HG02870 (cell line): ENCODE measurements around the gene MARK3.

ENCODE experiments used
- ATAC-seq: cut with Tn5 transposase; IDR thresholded peaks from one replicate; pipeline ENCODE4 v1.9.1; 2021; ENCODE audit warnings: mild to moderate bottlenecking, moderate library complexity; ENCODE audit not compliant: unreplicated experiment

The MARK3 gene

DNA sequence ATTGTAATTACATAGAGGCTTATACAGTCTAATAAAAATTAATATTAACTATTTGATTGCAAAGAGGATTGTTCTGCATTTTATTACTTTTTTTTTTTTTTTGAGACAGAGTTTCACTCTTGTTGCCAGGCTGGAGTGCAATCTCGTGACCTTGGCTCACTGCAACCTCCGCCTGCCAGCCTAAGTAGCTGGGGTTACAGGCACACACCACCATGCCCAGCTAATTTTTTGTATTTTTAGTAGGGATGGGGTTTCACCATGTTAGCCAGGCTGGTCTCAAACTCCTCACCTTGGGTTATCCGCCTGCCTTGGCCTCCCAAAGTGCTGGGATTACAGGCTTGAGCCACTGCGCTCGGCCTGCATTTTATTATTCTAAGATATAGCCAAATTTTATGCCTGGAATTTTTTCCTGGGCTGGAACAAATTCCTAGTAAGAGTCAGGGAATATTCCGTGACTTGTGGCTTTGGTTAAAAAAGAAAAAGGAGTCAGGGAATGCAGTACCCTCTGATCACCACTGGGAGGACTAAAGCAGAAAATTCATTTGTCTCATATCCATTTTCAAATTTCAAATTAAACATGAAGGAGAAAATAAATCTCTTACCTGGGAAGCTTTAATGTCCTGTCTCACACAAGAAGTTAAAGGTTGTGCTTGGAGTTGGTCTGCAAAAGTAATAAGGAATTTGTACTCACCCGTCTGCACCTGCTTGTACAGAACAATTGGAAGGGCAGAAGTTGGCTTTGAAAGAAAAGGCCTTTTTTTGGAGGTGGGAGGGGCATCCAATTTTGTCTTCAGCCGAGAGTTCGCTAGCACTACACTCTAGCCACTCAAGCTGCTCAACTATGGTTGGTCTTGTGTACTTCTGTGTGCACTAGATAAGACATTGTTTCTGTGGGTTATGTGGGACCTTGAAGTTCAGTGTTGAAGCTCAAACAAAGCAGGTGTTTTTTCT, 8.7 kb downstream of the MARK3 start:
- ATAC-seq, result no peak

GRCh38 chr14:103395244-103395643, 10.0 kb downstream of the MARK3 start:
- no peak for ATAC-seq

DNA sequence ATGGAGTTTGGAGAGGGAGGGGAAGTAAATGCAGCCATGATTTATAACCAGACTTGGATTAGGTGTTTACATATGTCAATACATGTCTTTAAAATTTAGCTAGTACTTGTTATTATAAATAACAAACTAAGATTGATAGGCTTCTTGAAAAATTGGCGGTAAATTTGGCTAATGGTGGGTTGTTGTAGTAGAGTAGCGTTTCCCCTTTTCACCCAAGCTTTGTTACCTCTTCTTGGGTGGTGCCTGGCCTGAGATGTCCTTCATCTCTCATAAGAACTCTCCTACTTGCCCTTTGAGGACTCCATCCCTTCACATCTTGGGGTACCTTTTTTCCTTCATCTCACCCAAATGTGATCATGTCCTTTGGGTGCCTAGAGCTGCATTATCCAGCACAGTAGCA, 11.2 kb downstream of the MARK3 start:
- ATAC-seq, result no peak

GRCh38 chr14:103398427-103399195, 13.4 kb downstream of the MARK3 start:
- no peak for ATAC-seq

DNA sequence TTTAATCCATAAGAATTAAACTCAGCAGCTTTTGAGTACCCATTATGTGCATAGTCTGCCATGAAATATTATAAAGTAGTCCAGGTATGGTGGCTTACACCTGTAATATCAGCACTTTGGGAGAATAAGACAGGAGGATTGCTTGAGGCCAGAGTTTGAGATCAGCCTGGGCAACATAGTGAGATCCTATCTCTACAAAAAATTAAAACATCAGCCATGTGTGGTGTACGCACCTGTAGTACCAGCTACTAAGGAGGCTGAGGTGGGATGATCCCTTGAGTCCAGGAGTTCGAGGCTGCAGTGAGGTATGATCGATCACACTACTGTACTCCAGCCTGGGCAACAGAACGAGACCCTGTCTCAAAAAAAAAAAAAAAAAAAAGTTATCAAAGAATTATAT, 15.3 kb downstream of the MARK3 start:
- ATAC-seq, result no peak

DNA sequence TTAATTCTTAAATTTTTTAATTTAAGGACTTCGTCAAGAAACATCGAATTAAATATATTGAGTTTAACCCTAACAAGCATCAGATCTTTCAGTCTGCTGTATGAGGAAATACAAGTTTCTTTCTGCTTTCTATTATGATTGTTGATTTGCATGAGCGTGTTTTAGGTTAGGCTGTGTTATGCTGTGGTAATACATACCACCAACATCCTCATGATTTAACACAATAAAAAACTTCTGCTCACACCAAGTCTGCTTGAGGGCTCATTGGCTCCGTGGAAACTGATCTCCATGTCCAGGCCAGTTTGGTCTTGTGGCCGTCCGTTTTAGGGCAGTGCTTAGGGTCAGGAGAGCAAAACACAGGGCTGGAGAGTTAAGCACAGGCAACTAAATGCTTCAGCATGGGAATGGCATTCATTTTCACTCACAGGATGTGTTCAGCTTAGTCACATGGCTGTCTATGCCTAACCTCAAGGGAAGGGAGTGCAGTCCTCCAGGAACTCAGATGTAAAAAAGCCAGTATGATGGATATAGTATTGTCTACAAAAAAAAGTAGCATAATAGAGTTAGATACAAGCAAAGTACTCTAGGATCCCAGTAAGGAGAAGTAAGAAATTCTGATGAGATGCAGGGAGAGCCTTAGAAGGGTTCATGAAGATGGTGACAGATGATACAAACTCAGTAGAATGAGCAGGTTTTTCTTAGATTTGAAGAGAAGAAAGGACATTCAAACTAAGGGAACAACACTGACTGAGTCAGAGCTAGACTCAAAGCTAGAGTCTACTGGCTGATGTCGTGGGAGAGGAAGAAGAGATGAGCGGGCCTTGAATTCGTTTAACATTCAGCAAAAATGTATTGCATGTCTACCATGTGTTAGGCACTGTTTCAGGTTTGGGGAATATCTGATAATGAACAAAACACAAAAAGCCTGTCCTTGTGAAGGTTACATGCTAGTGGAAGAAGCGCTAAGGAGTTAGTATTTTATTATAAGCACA, 16.3 kb downstream of the MARK3 start:
- no peak for ATAC-seq

- no peak for ATAC-seq
These were observed 17.5 kb downstream of the MARK3 start for GRCh38 chr14:103402695-103403094.

- ATAC-seq, result no peak
These were observed 19.1 kb downstream of the MARK3 start for GRCh38 chr14:103404032-103404918.

DNA sequence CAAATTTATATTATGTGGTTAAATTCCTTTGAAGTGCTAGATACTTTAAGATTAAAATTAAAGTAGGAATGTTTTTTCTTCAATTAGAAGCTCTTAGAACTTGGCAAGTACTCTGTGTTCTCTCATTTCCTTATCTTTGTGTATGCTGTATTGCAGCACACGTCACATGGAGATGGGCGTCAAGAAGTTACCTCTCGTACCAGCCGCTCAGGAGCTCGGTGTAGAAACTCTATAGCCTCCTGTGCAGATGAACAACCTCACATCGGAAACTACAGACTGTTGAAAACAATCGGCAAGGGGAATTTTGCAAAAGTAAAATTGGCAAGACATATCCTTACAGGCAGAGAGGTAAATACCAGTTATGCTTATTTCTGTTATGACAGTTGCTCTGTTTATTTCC, 19.7 kb downstream of the MARK3 start:
- ATAC-seq, result no peak

GRCh38 chr14:103408491-103409155, 23.4 kb downstream of the MARK3 start:
- no peak for ATAC-seq

DNA sequence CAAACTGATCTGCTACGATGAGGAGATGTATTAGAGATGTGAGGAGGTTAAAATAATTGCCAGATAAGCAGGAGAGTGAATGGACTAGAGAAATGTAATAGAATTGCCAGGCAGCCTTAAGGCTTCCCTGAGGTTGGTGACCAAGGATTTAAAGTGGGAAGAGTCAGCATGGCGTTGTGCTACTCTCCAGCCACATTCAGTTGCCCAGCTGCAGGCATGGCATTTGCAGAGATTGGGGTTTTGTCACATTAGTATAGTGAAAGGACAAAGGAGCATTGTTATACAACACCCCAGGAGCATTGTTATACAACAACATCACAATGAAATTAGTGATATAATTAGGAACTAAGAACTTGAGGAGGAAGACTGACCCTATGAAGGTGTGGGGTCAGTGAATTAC, 31.7 kb downstream of the MARK3 start:
- no peak for ATAC-seq

DNA sequence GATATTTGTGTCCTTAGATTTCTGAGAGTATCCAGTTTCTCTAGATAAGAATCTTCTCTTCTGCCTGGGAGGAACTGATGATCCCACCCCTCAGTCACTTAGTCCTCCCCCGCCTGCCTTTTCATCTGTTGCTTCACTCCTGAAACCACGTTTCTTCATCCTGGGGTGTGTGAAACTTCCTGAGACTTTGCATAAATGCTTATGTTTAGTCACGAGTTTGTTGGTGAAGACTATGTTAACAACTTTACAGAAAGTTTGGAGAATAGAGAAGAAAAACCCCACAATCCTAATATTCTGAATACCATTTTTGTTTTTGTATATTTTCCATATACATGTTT, 33.2 kb downstream of the MARK3 start:
- no peak for ATAC-seq

GRCh38 chr14:103421556-103421955, 36.3 kb downstream of the MARK3 start:
- no peak for ATAC-seq

DNA sequence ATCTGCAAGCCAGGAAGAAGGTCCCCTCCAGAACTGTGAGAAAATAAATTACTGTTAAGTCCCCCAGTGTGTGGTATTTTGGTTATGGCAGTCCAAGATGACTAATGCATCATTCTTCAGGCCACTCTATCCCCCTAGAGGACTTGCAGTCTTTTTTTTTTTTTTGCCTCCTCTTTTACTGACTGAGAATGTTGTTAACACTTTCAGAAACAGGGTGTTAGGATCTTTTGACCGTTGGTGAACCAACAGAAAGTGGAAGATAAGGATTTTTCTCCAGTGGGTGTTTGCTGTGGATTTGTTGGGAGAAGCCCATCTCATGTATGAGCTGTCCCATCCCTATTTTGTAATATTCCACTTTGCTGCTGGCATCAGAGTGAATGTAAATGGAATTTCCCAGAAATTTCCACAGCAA, 37.8 kb downstream of the MARK3 start:
- ATAC-seq, result no peak

DNA sequence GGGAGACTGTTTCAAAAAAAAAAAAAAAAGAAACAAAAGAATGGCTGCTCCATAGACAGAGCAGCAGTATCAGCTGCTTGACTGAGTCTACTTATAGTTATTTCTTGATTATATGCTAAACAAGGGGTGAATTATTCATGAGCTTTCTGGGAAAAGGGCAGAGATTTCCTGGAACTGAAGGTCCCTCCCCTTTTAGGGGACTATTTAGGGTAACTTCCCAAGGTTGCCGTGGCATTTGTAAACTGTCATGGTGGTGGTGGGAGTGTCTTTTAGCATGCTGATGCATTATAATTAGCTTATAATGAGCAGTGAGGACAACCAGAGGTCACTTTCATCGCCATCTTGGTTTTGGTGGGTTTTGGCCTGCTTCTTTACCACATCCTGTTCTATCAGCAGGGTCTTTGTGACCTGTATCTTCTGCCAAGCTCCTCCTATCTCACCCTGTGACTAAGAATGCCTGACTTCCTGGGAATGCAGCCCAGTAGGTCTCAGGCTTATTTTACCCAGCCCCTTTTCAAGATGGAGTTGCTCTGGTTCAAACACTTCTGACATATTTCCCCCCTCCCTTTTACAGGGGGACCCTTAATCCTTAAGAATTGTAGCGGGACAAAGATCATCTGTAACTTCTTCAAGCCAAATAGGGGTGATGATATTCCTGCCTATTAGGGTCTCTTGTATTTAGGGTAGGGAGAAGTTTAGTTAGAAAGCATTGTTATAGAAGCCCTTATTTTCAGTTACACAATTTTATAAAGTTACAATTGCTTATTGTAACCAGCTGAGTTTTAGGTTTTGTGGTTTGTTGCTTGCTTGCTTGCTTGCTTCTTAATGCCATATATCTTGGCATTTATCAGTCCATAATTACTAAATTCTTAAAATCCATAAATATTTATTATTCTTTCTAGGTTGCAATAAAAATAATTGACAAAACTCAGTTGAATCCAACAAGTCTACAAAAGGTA, 42.5 kb downstream of the MARK3 start:
- ATAC-seq, result no peak

GRCh38 chr14:103428723-103429556, 43.7 kb downstream of the MARK3 start:
- ATAC-seq, result no peak

- ATAC-seq, result no peak
These were observed 45.1 kb downstream of the MARK3 start for GRCh38 chr14:103430358-103430757.
